NCI-H2227 treated with DMSO at 0.1 percent for 48 hours (cell line): ENCODE data around the gene SEPTIN5.

Experiments
- DNase-seq: peaks from one replicate; lab custom pipeline; 2025; lab: John Stamatoyannopoulos, UW

SEPTIN5 gene

DNA sequence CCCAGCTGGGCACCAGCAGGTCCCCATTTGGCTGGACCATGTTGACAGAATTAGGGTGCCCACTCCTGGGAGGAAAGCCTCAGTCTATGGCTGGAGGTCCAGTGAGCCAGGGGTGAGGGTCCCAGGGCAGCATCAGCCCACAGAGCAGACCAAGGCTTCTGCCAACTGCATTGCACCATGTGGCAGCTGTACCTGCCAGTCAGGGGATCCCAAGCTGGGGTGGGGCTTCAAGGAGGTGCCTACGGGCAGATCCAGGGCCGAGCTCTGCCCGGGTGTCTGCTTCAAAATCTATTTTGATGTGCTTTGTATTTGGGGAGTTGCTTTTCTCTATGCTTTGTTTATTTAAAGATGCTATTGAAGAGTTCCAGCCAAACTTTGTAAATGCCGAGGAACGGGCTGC lies 19.5 kb downstream of the SEPTIN5 start:
- no peak for DNase-seq

DNA sequence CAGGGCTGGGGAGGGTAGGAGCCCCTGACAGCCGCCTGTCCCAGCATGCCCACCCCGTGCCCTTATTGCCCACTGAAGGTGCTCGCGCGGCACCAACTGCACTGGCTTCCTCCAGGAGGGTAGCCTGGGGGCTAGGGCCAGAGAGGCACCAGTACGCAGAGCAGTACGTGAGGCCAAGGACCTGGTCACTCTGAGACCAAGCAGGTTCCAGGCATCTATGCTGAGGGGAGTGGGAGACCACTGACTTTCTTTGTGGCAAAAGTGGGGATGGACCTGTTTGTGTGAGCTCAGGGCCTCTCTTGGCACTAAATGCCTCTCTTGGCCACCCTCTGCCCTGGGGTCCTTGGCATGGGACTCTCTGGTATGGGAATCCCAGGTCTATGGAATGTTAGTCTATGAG lies 19.9 kb downstream of the SEPTIN5 start:
- DNase-seq = no peak

DNA sequence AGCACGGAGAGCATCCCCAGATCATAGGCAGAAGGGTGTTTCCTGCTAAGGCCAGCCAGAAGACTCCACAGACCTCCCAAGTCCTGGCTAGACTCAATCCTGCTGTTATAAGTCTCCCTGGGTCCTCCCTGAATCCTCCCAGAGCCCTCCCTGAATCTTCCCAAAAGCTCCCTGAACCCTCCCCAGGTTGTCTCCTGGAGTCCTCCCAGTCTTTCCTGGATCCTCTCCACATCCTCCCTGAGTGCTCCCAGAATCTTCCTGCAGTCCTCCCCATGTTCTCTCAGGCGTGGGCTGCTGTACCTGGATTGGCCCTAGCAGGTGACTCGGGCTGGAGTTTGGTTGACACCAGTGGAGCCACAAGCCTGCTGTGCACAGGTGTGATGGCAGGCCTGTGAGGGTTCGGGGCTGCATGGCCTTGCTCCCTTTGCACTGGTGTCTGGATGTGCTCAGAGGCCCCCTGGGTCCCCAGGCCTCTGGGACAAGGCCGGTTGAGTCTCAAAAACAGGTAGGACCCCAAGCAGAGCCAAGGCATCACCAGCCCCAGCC lies 20.6 kb downstream of the SEPTIN5 start:
- no peak for DNase-seq

DNA sequence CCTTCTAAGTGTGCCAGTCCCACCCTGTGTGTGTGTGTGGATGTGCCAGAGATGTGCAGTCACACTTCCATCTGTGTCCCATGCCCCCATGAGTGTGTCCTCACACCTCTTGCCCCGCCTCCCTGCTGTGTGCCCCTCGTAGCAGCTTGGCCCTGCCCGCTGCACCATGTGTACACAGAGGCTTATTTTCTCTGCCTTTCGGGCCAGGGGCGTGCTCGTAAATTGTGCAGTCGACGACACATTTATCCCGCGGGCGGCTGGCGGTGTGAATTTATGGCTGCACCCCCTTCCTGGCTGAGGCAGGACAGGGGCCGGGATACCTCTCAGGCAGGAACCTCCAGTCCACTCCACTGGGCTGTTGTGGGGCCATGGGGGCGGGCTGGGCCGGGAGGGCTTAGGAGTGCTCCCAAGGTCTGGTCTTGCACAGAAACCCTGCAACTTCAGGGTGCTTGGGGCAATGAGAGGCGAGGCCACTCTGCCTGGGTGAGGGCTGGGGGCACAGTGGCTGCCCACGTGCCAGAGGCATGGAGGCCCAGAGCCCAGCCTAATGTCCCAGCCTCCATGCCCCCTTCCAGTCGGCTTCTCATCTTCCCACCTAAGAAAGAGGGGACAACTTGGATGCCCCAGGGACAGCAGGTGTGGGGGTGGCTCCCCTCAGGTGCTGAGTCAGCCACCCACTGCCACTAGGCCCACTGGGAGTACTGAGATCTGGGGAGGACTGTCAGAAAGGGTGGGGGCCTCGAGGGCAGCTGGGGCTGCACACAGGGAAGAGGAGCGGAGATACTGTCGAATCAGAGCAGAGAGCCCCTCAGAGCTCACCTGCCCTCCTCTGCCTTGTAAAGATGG lies 21.6 kb downstream of the SEPTIN5 start:
- DNase-seq = no peak

DNA sequence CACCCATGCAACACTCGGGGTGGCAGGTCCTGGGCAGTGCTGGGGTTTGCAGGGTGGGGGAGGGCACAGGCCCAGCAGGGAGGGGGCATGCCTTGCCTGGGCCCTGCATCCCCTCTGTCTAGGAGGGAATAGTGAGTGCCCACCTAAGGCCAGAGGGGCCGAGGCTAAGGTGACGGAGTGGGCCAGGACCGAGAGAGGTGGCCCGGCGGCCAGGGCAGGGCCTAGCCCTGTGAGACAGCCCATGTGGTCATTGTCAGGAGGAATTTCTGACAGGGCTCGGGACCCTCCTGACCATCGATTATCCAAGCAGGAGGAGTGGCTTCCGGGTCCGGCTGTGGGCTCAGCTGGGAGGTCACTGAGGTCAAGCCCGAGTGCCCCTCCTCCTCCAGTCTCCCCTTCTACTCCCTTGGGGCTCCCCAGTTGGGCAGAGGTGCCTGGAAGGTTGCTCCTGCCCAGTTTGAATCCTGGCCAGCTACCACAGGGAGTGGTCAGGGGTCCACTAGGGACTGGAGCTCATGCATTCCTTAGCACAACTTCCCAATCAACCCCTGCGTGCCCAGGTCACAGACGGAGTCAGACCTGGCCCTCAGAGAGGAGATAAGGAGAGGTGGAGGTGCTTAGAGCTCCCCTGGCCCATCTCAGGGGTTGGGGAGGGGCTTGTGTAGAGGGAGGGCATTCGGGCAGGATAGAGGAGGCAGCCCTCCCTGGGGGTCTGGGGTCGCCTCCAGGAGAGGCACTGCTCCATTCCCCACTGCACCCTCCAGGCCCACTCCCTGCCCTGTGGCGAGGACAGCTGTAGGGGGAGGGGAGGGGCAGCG lies 23.8 kb downstream of the SEPTIN5 start:
- DNase-seq = no peak

DNA sequence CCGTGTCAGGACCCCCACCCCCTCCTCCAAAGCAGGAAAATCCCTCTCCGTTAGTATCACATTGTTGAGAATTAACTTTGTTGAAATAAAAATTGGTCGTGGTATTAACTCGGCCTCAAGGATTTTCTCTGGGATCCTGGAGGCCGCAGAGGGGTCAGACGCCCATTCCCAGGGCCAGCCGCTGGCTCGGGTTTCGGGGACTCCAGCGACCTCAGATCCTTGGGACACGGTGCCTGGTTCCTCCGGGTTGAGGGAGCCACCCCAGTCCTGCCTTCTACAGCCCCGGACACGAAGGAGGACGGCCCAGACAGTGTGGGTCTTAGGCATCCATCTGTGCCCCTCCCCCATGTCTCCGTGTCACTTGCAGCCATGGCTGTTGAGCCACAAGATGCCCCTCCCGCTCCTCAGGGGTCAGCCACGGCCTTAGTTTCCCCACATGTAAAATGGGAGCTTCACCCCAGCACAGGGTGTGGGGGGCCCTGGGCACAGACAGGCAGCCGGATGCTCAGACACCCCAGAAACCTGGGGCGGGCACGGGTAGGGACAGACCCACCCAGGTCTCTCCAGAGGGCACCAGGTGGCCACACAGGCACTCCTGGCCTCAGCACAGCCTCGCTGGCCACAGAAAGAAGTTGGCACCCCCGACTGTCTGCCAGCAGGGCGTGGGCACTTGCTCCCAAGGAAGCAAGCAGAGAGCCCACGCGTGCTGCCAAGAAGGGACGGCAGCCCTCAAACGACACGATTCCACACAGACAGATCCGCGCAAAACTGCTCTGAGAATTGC lies 24.6 kb downstream of the SEPTIN5 start:
- no peak for DNase-seq

DNA sequence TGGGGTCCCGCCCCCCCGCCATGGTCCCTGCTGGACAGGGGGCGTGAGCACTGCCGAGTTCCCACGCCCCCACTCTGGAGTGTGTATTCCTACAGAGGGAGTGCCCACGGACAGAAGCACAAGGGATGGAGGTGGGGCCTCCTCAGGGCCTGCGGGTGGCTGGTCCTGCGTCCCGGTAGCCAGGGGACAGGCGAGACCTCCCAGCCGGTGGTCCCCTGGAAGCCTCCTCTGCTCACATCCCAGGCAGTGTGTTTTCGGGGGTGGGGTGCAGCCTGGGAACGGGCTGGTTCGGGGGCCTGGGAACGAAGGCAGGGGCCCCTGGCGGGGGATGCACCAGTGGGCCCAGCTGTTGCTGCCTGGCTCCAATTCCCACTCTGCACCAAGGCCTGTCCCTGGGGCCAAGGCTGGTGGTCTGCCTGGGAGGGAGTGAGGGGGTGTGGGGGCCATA lies 25.2 kb downstream of the SEPTIN5 start:
- DNase-seq = no peak

DNA sequence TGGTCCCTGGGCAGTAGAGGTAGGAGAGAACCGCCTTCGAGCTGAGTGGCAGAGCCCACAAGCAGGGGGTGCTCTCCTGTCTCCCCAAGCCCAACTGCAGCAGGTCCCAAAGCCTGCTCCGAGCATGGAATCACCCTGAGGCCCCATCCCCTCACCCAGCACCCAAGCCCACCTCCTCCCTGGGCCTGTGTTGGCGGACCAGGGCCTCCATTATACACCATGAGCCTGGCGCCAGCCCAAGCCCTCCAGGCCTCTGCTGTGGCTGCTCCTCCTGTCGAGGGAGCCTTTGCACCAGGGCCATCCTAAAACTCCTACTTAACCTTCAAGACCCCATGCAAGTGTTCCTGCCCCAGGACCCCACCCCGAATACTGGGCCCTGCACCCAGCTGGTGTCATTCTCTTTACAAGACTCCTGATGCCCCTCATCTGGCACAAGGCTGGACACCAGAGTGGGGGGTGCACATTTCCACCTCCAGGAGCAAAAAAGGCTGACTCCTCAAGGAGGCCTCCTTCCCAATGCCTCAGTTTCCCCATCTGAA lies 25.7 kb downstream of the SEPTIN5 start:
- no peak for DNase-seq

DNA sequence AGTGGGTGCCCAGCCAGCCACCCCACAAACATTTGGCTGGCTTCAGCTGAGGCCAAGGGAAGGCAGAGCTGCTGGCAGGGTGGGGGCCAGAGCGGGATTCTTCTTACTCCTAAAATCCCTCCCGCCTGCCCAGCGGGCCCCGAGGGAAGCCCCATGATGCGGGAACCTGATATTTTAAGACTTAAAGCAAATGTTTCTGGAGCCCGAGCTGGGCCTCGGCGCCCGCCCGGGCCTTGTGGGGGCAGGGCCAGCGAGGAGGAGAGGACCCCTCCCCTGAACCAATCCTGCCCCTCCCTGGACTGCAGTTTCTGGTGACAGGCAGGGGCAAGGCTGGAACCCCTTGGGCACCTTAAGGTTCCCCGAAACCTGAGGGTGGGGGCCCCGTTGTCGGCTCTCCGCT lies 26.3 kb downstream of the SEPTIN5 start:
- no peak for DNase-seq

DNA sequence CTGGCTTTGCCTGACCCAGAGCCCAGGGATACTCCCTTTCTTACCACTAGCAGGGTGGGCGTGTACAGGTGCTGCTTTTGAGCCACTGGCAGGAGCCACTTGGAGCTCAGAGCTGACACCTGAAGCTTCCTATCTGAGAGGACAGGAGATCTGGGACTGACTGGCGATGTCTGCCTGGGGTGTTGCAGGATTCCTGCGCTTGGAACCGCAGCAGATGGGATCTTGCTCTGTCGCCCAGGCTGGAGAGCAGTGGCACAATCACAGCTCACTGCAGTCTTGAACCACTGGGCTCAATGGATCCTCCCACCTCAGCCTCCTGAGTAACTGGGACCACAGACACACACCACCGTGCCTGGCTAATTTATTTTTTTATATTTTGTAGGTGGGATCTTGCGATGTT lies 26.8 kb downstream of the SEPTIN5 start:
- no peak for DNase-seq

DNA sequence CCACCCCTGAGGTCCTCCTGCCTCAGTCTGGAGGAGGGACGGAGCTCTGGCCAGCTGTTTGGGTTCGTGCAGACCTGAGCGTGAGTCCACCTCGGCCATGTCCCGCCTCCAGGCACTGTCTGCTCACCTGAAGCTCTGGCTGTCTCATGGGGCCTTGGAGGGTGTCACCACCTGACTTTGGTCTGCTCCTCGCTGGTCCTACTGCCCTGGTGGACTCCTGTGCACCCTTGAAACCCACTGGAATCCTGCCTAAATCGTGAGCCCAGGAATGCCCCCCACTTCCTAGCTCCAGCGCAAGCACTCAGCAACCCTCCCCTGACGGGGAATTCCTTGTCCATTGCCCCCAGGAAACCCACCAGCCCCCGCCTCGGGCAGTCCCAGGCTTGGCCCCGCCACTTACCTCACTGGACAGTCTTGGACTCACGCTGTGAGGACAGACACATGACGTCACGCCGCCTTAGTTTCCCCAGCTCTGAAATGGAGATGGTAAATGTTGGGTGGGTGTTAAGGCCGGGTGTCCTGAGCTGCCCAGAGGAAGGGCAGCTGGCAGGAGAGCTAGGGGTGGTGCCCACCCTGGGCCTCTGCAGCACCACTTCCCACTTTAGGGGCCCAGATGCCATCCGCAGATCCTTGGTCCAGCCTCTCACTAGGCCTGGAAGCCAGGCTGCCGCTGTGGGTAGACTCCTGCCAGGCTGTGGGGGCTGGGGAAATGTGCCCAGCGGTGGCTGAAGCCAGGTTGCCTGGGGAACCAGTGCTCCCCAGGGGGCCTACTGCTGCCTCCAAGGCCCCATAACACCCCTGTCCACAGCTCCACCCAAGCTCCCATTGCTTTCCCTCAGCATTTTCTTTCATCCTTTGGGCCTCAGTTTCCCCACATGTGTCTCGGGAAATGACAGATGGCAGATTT lies 28.1 kb downstream of the SEPTIN5 start:
- no peak for DNase-seq

DNA sequence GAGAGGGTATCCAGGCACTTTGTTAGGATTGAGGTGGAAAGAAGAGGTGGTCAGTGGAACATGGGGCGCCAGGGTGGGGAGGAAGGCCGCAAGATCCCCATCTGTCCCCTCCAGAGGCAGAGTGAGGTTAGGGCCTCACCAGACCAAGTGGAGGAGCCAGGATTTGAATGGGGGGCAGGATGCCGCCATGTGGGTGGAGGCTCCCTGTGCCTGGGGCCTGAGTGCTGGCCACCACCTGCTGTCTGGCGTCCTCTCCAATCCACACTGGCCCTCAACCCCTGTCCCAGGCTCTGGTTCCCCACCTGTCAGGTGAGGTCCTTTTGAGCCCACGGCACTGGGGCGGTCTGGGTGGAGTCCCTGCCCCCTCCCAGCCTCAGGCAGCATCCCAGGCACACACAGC lies 28.8 kb downstream of the SEPTIN5 start:
- no peak for DNase-seq

DNA sequence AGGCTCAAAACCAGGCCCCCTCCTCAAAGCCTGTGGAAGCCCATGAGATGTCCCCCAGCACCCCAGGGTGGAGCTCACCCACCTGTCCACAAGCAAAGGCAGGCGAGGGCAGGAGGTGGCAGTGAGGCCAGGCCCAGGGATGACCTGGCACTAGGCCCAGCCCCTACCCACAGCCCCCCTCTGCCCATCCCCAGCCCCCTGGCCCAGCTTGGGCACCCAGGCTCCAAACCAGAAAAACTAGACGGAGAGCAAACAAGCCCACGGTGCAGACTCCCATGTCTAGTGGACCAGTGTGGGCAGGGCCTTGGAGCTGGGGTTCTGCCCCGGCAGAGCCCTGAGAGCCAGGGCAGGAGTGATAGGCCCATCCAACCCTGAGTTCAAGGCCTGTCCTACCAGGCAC lies 29.3 kb downstream of the SEPTIN5 start:
- DNase-seq = no peak

DNA sequence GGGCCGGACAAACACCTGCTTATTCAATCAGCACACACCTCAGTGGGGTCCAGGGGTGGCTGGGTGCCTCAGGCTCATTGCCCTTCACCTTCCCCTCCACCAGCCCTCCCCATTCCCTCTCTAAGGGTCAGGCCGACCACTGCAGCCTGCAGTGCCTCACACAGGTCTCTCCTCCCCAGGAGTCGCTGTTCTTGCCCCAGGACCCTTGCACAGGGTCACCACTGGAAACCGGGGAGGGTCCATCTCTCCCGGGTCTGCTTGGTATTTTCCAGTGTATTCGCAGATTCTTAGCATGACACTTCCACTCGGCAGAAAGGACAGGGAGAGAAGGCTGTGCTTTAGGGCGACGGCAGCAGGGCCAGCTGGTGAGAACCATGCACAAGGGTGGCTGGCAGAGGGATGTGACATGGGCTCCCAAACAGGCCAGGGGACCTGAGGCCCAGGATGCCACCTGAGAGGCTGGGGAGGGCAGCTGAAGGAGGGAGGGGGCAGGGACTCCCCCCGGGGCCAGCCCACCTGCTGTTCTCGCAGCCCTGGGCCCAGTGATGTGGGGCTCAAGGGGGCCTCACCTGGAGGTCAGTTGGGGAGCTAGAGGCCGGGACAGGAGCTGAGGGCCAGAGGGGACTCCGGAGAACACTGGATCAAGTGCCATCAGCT lies 30.2 kb downstream of the SEPTIN5 start:
- DNase-seq = no peak

DNA sequence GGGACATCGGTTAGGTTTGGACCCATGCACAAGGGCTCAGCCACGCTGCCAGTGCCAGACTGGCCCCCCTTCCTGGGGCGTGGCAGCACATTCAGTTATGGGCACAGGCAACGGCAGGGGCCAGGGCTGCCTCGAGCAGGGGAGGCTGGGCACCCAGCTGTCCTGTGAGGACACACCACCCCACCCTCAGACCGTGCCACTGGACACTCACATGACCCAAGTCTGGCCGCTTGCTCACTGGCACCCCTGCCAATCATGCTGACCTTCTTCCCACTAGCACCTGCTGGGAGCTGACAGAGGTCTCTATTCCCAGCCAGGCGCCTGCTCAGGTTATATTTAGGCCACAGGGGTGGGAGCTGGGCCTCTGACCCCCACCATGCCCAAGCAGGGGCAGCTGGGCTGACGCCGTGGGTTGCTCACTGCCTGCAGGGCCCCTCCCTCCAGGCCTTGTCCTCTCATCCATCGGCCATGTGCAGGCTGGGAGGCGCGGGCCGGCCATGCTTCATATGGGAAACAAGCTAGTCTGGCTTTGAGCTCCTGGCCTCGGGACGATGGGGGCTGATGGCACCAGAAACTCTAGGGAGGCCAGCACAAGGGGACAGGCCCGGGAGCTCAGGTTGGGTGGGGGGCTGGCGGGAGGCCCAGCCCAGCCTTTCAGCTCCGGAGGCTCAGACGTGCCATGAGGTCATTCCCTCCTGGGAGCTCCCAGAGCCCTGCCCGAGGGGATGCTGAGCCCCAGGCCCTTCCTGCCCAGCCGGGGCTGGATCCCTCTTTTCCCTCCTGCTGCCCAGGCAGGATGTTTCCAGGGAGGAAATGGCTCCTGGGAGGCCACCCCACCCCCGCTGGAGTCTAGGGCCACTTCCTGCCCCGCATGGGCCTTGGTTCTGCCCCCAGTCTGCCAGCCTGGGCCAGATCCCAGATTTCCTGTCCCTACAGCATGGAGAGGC lies 31.1 kb downstream of the SEPTIN5 start:
- DNase-seq = no peak

DNA sequence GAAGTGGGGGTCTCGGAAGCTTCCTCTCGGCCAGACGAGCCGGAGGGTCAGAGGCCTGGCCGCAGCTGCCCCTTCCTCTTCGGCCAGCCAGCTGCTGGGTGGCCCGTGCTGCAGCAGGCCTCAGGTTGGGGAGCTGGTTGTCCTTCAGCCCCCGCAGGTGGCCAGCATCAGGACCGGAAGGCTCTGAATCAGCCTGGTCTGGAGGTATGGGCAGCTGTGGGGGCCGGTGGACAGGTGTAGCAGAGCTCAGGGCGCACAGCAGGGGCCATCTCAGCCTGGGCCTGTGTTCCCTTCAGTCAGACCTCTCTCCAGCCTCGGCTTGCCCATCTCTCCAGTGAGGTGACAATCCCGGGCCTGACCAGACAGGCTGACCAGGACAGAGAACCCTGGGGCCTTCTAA lies 32.4 kb downstream of the SEPTIN5 start:
- no peak for DNase-seq

DNA sequence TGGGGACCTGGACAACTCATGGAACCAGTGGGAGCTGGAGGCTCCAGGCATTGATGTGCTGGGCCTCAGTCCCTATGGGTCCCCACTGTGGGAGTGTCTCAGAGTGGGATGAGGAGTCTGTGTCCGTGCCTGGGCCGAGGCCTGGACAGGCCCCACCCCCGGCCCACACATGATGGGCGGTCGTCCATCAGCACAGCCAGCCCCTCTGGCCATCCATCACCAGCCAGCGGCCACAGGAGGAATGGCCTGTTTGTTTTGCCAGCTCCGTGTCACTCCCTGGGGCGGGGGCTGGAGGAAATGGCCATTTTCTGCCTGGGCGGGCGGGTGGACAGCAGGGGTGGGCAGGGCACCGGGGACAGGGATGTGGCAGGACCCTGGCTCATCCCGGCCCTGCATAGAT lies 33.2 kb downstream of the SEPTIN5 start:
- no peak for DNase-seq

DNA sequence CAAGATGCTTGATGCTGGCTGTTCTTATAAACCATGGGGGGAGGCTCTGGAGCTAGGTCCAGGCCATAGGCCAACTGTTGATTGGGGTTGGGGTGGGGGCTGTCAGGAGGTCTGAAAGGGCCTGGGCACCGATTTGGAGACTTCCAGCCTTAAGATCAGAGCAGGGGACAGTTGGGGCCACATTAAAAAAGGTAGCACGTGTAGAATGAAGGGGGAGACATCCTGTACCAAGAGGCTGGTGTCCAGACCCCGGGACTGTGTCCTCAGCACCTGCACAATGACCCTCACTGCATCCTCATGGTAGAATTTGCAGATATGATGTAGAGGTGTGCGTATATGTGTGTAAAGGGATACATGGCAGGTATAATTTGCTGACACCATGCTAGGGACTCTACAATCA lies 33.8 kb downstream of the SEPTIN5 start:
- no peak for DNase-seq

DNA sequence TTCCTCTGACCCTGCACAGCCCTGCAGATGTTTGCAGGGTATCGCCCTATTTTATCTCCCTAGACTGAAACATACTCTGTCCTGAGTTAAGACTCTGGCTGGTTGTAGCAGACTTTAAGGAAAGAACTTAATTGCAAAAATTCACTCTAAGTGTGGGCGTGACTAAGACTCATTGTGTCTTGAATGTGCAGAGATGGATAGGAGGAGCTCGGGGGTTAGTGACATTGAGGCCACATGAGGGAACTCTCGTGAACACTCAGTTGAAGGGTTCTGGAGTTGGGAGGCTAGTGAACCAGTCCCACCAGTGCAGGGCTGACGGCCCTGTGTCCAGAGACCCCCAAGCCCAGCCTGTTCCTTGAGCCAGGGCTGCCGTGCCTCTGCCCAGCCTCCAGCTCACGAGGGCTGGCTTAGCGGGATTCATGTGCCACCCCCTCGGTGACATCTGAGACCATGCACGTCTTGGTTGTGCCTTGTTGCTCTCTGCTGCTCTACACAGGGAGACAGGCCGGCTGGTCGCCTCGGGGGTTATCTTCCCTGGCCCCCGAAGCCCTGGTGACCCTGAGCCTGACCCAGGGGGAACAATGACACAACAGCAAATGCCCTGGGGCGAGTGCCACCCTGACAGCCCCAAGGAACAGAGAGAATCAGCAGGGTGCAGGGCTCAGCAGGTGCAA lies 34.8 kb downstream of the SEPTIN5 start:
- DNase-seq = no peak
